Left ventricle myocardium inferior (tissue), 1 donor: ENCODE data around the gene RAB3GAP1. TPM values are rescaled to one million over a fixed set of nuclear protein-coding genes. Genes with fewer than 3 reads are reported as not detected.

Experiments
- DNase-seq: peaks from one replicate; pipeline ENCODE4 v3.0.0-alpha.2; 2020
- H3K27ac ChIP-seq: fragments of 200-600 bp; replicated peaks from 2 replicates; pipeline ENCODE4 v1.8.0; 2021
- H3K27me3 ChIP-seq: fragments of 200-600 bp; 2 replicates; pipeline ENCODE4 v1.8.0; 2021; ENCODE audit warnings: low read depth
- H3K36me3 ChIP-seq: fragments of 200-600 bp; 2 replicates; pipeline ENCODE4 v1.8.0; 2021
- H3K4me1 ChIP-seq: fragments of 200-600 bp; 2 replicates; pipeline ENCODE4 v1.8.0; 2021
- H3K4me3 ChIP-seq: fragments of 200-600 bp; 2 replicates; pipeline ENCODE4 v1.8.0; 2021; ENCODE audit warnings: mild to moderate bottlenecking, moderate library complexity
- H3K9me3 ChIP-seq: fragments of 200-600 bp; replicated peaks from 2 replicates; pipeline ENCODE4 v1.8.0; 2021
- intact Hi-C: fragments of 100-400 bp; cut with micrococcal nuclease; formaldehyde crosslinking; loops from one replicate; pipeline ENCODE4 v1.11.0; 2022
- total RNA-seq: library from RNA; stranded (reverse); fragmentation: NEBNext Ultra II Directional; extraction: Animal tissue kit (Norgen Biotek cat#: 25700); gene quantifications from one replicate; pipeline ENCODE4 v1.2.1, GENCODE V29; 2021
- TF ChIP-seq, protein P1 (sequence below): fragments of 200-600 bp; IDR thresholded peaks from 2 replicates; pipeline ENCODE4 v1.8.0; 2021; ENCODE audit warnings: antibody characterized with exemption, mild to moderate bottlenecking, borderline replicate concordance
- donor health status: DM: no; HTN: yes; CAD: no; lungs with severe emphysema.

Gene RAB3GAP1
- total RNA-seq, 1 donor from 2014 or later = 48.6 TPM

DNA sequence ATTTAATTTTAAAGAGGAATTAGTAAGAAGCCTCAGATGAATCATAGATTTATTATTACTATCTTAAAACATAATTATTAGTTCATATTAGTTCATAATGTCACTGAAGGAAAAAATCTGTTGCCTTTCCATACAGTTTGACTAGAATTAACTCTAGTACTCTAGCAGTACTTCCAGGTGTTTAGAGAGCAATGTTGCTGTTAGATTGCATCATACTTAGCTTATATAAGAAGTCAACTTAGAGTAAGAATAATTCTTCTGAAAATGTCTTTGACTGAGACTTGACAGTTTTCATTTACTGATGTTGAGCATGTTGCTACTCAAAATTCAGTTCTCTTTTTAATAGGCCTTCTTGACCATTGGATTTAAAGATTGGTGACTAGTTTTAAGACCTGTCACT, 4.7 kb downstream of the RAB3GAP1 start:
- peak overlapping the region; percentile 16 for H3K27ac ChIP-seq
- peaks cover 17% of the 10 kb centered on the region for H3K36me3 ChIP-seq
- TF ChIP-seq, protein P1, sequence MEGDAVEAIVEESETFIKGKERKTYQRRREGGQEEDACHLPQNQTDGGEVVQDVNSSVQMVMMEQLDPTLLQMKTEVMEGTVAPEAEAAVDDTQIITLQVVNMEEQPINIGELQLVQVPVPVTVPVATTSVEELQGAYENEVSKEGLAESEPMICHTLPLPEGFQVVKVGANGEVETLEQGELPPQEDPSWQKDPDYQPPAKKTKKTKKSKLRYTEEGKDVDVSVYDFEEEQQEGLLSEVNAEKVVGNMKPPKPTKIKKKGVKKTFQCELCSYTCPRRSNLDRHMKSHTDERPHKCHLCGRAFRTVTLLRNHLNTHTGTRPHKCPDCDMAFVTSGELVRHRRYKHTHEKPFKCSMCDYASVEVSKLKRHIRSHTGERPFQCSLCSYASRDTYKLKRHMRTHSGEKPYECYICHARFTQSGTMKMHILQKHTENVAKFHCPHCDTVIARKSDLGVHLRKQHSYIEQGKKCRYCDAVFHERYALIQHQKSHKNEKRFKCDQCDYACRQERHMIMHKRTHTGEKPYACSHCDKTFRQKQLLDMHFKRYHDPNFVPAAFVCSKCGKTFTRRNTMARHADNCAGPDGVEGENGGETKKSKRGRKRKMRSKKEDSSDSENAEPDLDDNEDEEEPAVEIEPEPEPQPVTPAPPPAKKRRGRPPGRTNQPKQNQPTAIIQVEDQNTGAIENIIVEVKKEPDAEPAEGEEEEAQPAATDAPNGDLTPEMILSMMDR = no peak
- intact Hi-C loops = no loop called here
- no peak overlapping the region for H3K4me3 ChIP-seq
- H3K9me3 ChIP-seq = no peaks in the 10 kb centered on the region
- H3K4me1 ChIP-seq = peaks cover 89% of the 10 kb centered on the region
- DNase-seq = no peak
- H3K27me3 ChIP-seq = no peaks in the 10 kb centered on the region

DNA sequence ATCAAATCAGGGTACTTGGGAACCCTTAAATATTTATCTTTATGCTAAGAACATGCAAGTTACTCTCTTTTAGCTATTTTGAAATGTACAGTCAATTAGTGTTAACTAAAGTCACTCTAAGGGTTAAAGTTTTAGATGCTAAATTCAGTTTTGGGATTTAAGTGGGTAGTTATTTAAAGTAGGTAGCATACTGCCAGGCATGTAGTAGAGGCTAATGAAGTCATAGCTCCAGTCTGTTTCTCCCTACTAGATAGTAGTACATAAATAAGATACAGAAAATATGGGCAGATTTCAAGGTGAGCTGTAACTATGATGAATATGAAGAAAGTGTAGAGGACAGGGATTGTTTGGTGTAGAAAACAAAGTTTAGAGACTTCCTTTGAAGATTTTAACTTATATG, 7.5 kb downstream of the RAB3GAP1 start:
- Histone ChIP-seq H3K4me3 (no peak overlapping the region), H3K36me3 (peaks cover 28% of the 10 kb centered on the region), H3K27me3 (no peaks in the 10 kb centered on the region), H3K27ac (peak overlapping the region; percentile 65), H3K9me3 (no peaks in the 10 kb centered on the region), H3K4me1 (peaks cover 89% of the 10 kb centered on the region)
- no peak for DNase-seq
- intact Hi-C loops = no loop called here
- TF ChIP-seq, protein P1 = no peak

DNA sequence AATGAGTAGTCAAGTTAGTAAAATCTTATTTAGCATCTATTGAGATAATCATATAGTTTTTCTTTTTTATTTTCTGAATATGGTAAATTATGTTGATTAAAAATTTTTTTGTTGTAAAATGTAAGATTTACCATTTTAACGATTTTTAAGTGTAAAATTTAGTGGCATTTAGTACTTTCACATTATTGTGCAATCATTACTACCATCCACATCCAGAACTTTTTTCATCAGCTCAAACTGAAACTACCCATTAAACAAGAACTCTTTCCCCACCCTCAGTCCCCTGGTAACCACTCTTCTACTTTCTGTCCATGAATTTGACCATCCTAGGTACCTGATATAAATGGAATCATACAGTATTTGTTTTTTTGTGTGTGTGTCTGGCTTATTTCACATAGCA, 11.1 kb downstream of the RAB3GAP1 start:
- Histone ChIP-seq H3K36me3 (peaks cover 28% of the 10 kb centered on the region), H3K27ac (peak overlapping the region; percentile 26), H3K4me1 (peaks cover 92% of the 10 kb centered on the region), H3K4me3 (no peak overlapping the region), H3K27me3 (no peaks in the 10 kb centered on the region), H3K9me3 (no peaks in the 10 kb centered on the region)
- intact Hi-C loops = no loop called here
- DNase-seq = no peak
- TF ChIP-seq, protein P1 = no peak

DNA sequence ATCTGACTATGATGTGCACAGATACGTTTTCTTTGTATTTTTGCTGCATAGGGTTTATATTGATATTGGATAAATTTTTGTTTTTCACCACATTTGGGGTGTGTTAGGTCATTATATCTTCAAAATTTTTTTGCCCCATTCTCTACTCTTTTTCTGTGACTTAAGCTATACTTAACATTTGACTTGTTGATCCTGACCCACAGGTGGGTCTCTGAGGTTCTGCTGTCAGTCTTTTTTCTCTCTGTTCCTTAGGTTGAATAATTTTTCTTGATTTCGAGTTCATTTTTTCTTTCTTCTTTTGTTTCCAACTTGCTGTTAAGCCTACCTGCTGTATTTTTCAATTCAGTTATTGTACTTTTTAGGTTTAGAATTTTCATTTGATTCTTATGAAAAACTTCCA, 12.1 kb downstream of the RAB3GAP1 start:
- Histone ChIP-seq H3K27me3 (no peaks in the 10 kb centered on the region), H3K27ac (peak overlapping the region; percentile 26), H3K4me3 (no peak overlapping the region), H3K36me3 (peaks cover 28% of the 10 kb centered on the region), H3K4me1 (peaks cover 92% of the 10 kb centered on the region), H3K9me3 (no peaks in the 10 kb centered on the region)
- TF ChIP-seq, protein P1 = no peak
- intact Hi-C loops = no loop called here
- DNase-seq = no peak

DNA sequence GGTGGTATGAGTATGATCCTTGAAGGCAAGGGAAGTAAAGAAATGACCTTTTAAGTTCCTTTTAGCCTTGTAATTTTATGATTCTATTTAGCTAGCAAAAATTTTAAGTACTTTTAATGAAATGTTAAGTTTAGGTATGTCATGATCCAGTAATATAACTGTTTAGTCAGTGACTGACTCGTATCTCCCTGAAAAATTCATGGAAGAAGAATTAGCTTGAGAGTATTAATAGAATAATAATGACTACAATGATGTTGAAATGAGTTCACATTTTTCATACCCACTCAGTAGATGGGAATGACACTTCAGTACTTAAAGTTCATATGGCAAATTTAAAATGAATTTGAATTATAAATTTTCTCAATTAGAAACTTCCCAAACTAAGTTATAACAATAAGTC, 14.6 kb downstream of the RAB3GAP1 start:
- H3K4me1 ChIP-seq = peaks cover 79% of the 10 kb centered on the region
- peaks cover 12% of the 10 kb centered on the region for H3K36me3 ChIP-seq
- H3K9me3 ChIP-seq = peaks cover 2% of the 10 kb centered on the region
- H3K27me3 ChIP-seq = no peaks in the 10 kb centered on the region
- TF ChIP-seq, protein P1 = no peak
- intact Hi-C loops = no loop called here
- no peak for DNase-seq
- no peak overlapping the region for H3K4me3 ChIP-seq
- H3K27ac ChIP-seq = peak overlapping the region; percentile 14
